HEK293 (cell line): ENCODE results near the gene ZNF394.
A peak's percentile ranks its signal among the peaks of the same experiment; 100 is the strongest.

ENCODE experiments used
- CTCF ChIA-PET: fragments of 350-600 bp; formaldehyde crosslinking; extraction: SDS; loops from one replicate; lab custom pipeline; 2021; ENCODE audit warnings: antibody characterized with exemption; lab: Yijun Ruan, JAX
- POLR2A ChIA-PET: fragments of 300-600 bp; formaldehyde crosslinking; extraction: SDS; loops from one replicate; lab custom pipeline; 2020; ENCODE audit warnings: antibody characterized with exemption, inconsistent platforms; lab: Yijun Ruan, JAX
- H3K27ac ChIP-seq: fragments of 200-500 bp; sonication (Bioruptor generic); 2 replicates; pipeline ENCODE4 v1.5.1; 2014; ENCODE audit warnings: low read depth, low read length, control low read depth, inconsistent platforms; ENCODE audit errors: extremely low read depth
- H3K36me3 ChIP-seq, 2 experiments: fragments of 200-500 bp in 1 of 2; sonication (Bioruptor generic) in 1 of 2; 1 replicate in 1 of 2; 2 replicates in 1 of 2; pipeline ENCODE4 v1.5.1; 2014 to 2017; ENCODE audit warnings: inconsistent platforms in 2 of 2, low read length in 2 of 2; ENCODE audit not compliant: control insufficient read depth in 2 of 2, insufficient read depth in 1 of 2
- H3K4me1 ChIP-seq: fragments of 200-500 bp; sonication (Bioruptor generic); 2 replicates; pipeline ENCODE4 v1.5.1; 2014; ENCODE audit warnings: mild to moderate bottlenecking, low read length, inconsistent platforms; ENCODE audit not compliant: control insufficient read depth, insufficient read depth
- H3K4me3 ChIP-seq: 2 replicates; pipeline ENCODE4 v1.5.1; 2011; ENCODE audit warnings: low read depth, mild to moderate bottlenecking, control low read depth, low read length, moderate library complexity
- H3K9me3 ChIP-seq: fragments of 200-500 bp; sonication (Bioruptor generic); 2 replicates; pipeline ENCODE4 v1.5.1; 2014; ENCODE audit warnings: low read depth, low read length, inconsistent platforms; ENCODE audit not compliant: control insufficient read depth, insufficient read depth
- HOXA7 ChIP-seq: sonication (generic); formaldehyde crosslinking; IDR thresholded peaks from 2 replicates; pipeline ENCODE4 v1.8.1; 2022; ENCODE audit warnings: missing genetic modification reagents, borderline replicate concordance
- IKZF3 ChIP-seq: fragments of 450-650 bp; IDR thresholded peaks from 2 replicates; pipeline ENCODE4 v1.5.0; 2018; ENCODE audit warnings: missing biosample characterization, mild to moderate bottlenecking, missing genetic modification characterization, moderate library complexity
- MZF1 ChIP-seq: fragments of 450-650 bp; formaldehyde crosslinking; IDR thresholded peaks from 2 replicates; pipeline ENCODE4 v1.5.1; 2017; ENCODE audit warnings: missing biosample characterization, missing genetic modification characterization, borderline replicate concordance
- PRDM10 ChIP-seq: fragments of 450-650 bp; formaldehyde crosslinking; IDR thresholded peaks from 2 replicates; pipeline ENCODE4 v1.5.1; 2016; ENCODE audit warnings: missing biosample characterization, missing genetic modification characterization
- PRDM6 ChIP-seq: fragments of 450-650 bp; formaldehyde crosslinking; IDR thresholded peaks from 2 replicates; pipeline ENCODE4 v1.5.1; 2017; ENCODE audit warnings: missing biosample characterization, missing genetic modification characterization
- SP7 ChIP-seq: fragments of 450-650 bp; formaldehyde crosslinking; IDR thresholded peaks from 2 replicates; pipeline ENCODE4 v1.5.1; 2016; ENCODE audit warnings: missing biosample characterization, missing genetic modification characterization
- TRIM28 ChIP-seq: IDR thresholded peaks from 2 replicates; pipeline ENCODE4 v1.6.1; 2011; ENCODE audit warnings: low read length, control low read depth, borderline replicate concordance
- ZFHX2 ChIP-seq: fragments of 450-650 bp; formaldehyde crosslinking; conservative IDR thresholded peaks from 2 replicates; pipeline ENCODE4 v1.5.1; 2016; ENCODE audit warnings: missing biosample characterization, missing genetic modification characterization
- ZNF16 ChIP-seq: fragments of 450-650 bp; formaldehyde crosslinking; IDR thresholded peaks from 2 replicates; pipeline ENCODE4 v1.5.1; 2016; ENCODE audit warnings: low read depth, missing biosample characterization, missing genetic modification characterization
- ZNF175 ChIP-seq: fragments of 450-650 bp; formaldehyde crosslinking; IDR thresholded peaks from 2 replicates; pipeline ENCODE4 v1.5.1; 2016; ENCODE audit warnings: missing biosample characterization, missing genetic modification characterization
- ZNF211 ChIP-seq: fragments of 450-650 bp; formaldehyde crosslinking; IDR thresholded peaks from 2 replicates; pipeline ENCODE4 v1.5.1; 2016; ENCODE audit warnings: low read depth, missing biosample characterization, missing genetic modification characterization
- ZNF292 ChIP-seq: fragments of 450-650 bp; formaldehyde crosslinking; IDR thresholded peaks from 2 replicates; pipeline ENCODE4 v1.5.1; 2016; ENCODE audit warnings: low read depth, missing biosample characterization, missing genetic modification characterization, borderline replicate concordance
- ZNF394 ChIP-seq: fragments of 450-650 bp; formaldehyde crosslinking; IDR thresholded peaks from 2 replicates; pipeline ENCODE4 v1.5.1; 2016; ENCODE audit warnings: missing biosample characterization, missing genetic modification characterization, mild to moderate bottlenecking, moderate library complexity, borderline replicate concordance
- ZNF433 ChIP-seq: fragments of 450-650 bp; formaldehyde crosslinking; IDR thresholded peaks from 2 replicates; pipeline ENCODE4 v1.5.1; 2016; ENCODE audit warnings: missing biosample characterization, missing genetic modification characterization, low read depth
- ZNF530 ChIP-seq: fragments of 450-650 bp; formaldehyde crosslinking; IDR thresholded peaks from 2 replicates; pipeline ENCODE4 v1.5.1; 2016; ENCODE audit warnings: low read depth, missing biosample characterization, missing genetic modification characterization
- ZSCAN16 ChIP-seq: fragments of 450-650 bp; formaldehyde crosslinking; IDR thresholded peaks from 2 replicates; pipeline ENCODE4 v1.5.1; 2016; ENCODE audit warnings: missing biosample characterization, missing genetic modification characterization

ZNF394 gene

GRCh38 chr7:99459087-99459486, 41.0 kb downstream of the ZNF394 start:
- CTCF ChIA-PET: interaction anchor here (0.7 to 1.5 kb wide), 2 partner anchors 9 to 157 kb away, joined by 3 read pairs; no protein-coding TSS in a partner anchor
- H3K4me3 ChIP-seq: no peak overlapping the region
- TF ChIP-seq PRDM10 (tag by site-specific recombination) (no peak), MZF1 (tag by site-specific recombination) (peak; percentile 73), ZNF530 (no peak), ZFHX2 (tag by site-specific recombination) (no peak), ZNF16 (tag by site-specific recombination) (no peak), HOXA7 (no peak), ZNF394 (peak; percentile 75; the same call in 1 of the 2 replicates), TRIM28 (peak; percentile 94; the same call in 1 of the 2 replicates)
- H3K9me3 ChIP-seq: no peaks in the 10 kb centered on the region
- H3K36me3 ChIP-seq: peaks cover 19 to 82% of the 10 kb centered on the region in 2 experiments
- H3K27ac ChIP-seq: no peak overlapping the region
- H3K4me1 ChIP-seq: no peaks in the 10 kb centered on the region
- POLR2A ChIA-PET: interaction anchor here (0.6 kb wide), 1 partner anchor 12 kb away, joined by 3 read pairs; no protein-coding TSS in a partner anchor

GRCh38 chr7:99457650-99458493, 42.2 kb downstream of the ZNF394 start:
- H3K4me1 ChIP-seq: no peaks in the 10 kb centered on the region
- CTCF ChIA-PET: no interaction called here
- TF ChIP-seq IKZF3 (tag by site-specific recombination) (no peak), ZSCAN16 (no peak), ZNF292 (tag by site-specific recombination) (no peak), ZNF175 (no peak), PRDM6 (tag by site-specific recombination) (no peak), ZNF211 (no peak), SP7 (no peak), ZNF433 (tag by site-specific recombination) (no peak)
- TF ChIP-seq, all 188 proteins: peak for 0
- peaks cover 11 to 87% of the 10 kb centered on the region in 2 experiments; a peak in 2 of 3 replicates for H3K36me3 ChIP-seq
- no peak overlapping the region for H3K4me3 ChIP-seq
- H3K9me3 ChIP-seq: no peaks in the 10 kb centered on the region
- POLR2A ChIA-PET: interaction anchor here (1.5 kb wide), 1 partner anchor 19 kb away, joined by 4 read pairs; the partner anchor contains the start of genes CPSF4 and PTCD1
- no peak overlapping the region; the same call in 1 of the 2 replicates for H3K27ac ChIP-seq
